Hepatocyte (in vitro differentiated cells): ENCODE measurements around the gene ATP2A2. TPM values are rescaled to one million over a fixed set of nuclear protein-coding genes. Genes with fewer than 3 reads are reported as not detected.

Source experiments
- DNase-seq: peaks from one replicate; pipeline ENCODE4 v3.0.0-alpha.2; 2016; ENCODE audit warnings: low spot score
- H2AFZ ChIP-seq: fragments of 200-600 bp; sonication (generic); 2 replicates; pipeline ENCODE4 v1.6.0; 2016; ENCODE audit warnings: antibody characterized with exemption, mild to moderate bottlenecking
- H3K27ac ChIP-seq: fragments of 200-600 bp; sonication (generic); 2 replicates; pipeline ENCODE4 v1.5.1; 2016; ENCODE audit warnings: mild to moderate bottlenecking
- H3K27me3 ChIP-seq: fragments of 200-600 bp; sonication (generic); 2 replicates; pipeline ENCODE4 v1.6.1; 2016
- H3K36me3 ChIP-seq: fragments of 200-600 bp; sonication (generic); replicated peaks from 2 replicates; pipeline ENCODE4 v1.5.1; 2016; ENCODE audit warnings: low read depth; ENCODE audit not compliant: insufficient read depth
- H3K4me1 ChIP-seq: fragments of 200-600 bp; sonication (generic); 2 replicates; pipeline ENCODE4 v1.5.1; 2016; ENCODE audit warnings: mild to moderate bottlenecking, moderate library complexity; ENCODE audit not compliant: insufficient read depth
- H3K4me2 ChIP-seq: fragments of 200-600 bp; sonication (generic); 2 replicates; pipeline ENCODE4 v1.6.0; 2016
- H3K4me3 ChIP-seq: fragments of 200-600 bp; sonication (generic); 2 replicates; pipeline ENCODE4 v1.5.1; 2016; ENCODE audit warnings: mild to moderate bottlenecking
- H3K79me2 ChIP-seq: fragments of 200-600 bp; sonication (generic); 2 replicates; pipeline ENCODE4 v1.6.0; 2017; ENCODE audit warnings: mild to moderate bottlenecking
- H3K9me2 ChIP-seq: fragments of 200-600 bp; sonication (generic); replicated peaks from 2 replicates; pipeline ENCODE4 v1.6.0; 2017; ENCODE audit warnings: mild to moderate bottlenecking; ENCODE audit not compliant: insufficient read depth
- H3K9me3 ChIP-seq: fragments of 200-600 bp; sonication (generic); 2 replicates; pipeline ENCODE4 v1.5.1; 2016; ENCODE audit warnings: low read depth, mild to moderate bottlenecking
- H4K20me1 ChIP-seq: fragments of 200-600 bp; sonication (generic); 2 replicates; pipeline ENCODE4 v1.6.0; 2016; ENCODE audit warnings: mild to moderate bottlenecking; ENCODE audit not compliant: insufficient read depth, poor library complexity, severe bottlenecking
- CTCF ChIP-seq: fragments of 200-600 bp; sonication (generic); IDR thresholded peaks from 2 replicates; pipeline ENCODE4 v1.5.1; 2016; ENCODE audit warnings: antibody characterized with exemption, mild to moderate bottlenecking; ENCODE audit not compliant: poor library complexity
- EZH2 ChIP-seq: fragments of 200-600 bp; sonication (generic); IDR thresholded peaks from 2 replicates; pipeline ENCODE4 v1.6.1; 2016; ENCODE audit warnings: antibody characterized with exemption, mild to moderate bottlenecking, borderline replicate concordance
- EZH2phosphoT487 ChIP-seq: fragments of 200-600 bp; sonication (generic); IDR thresholded peaks from one replicate; pipeline ENCODE4 v1.6.1; 2018; ENCODE audit warnings: antibody characterized with exemption, mild to moderate bottlenecking, low read depth, moderate library complexity; ENCODE audit not compliant: unreplicated experiment, severe bottlenecking
- WGBS: methylation state at CpG from one replicate; pipeline ENCODE4 v1.1.6; 2016; ENCODE audit warnings: low lambda C conversion rate; ENCODE audit errors: missing lambda C conversion rate; 5-methylcytosine and 5-hydroxymethylcytosine counted together
- polyA plus RNA-seq: library from polyadenylated mRNA; unstranded; fragments of >200 nt; fragmentation: Nextera tagmentation; extraction: Ambion mirVana; gene quantifications from 2 replicates; pipeline ENCODE4 v1.2.1, GENCODE V29; 2016
- total RNA-seq: library from RNA; depleted of rRNA; stranded (reverse); fragments of >200 nt; gene quantifications from 2 replicates; pipeline ENCODE4 v1.2.3, GENCODE V29; 2014

The ATP2A2 gene
- total and polyA plus RNA-seq, 2 experiments from 2014 or later, result 60.2 to 126 TPM

GRCh38 chr12:110347767-110348166 is 66.7 kb downstream of the ATP2A2 start:
- Histone ChIP-seq H3K4me1 (no peaks in the 10 kb centered on the region), H3K79me2 (no peaks in the 10 kb centered on the region), H3K9me3 (no peaks in the 10 kb centered on the region), H3K27me3 (no peaks in the 10 kb centered on the region), H3K36me3 (peaks cover 17% of the 10 kb centered on the region), H3K4me3 (no peak overlapping the region), H3K9me2 (no peaks in the 10 kb centered on the region), H4K20me1 (no peaks in the 10 kb centered on the region), H3K4me2 (no peak overlapping the region), H2AFZ (no peak overlapping the region), H3K27ac (no peak overlapping the region)
- 96% methylated on average over 8 of the region's 8 CpGs for WGBS
- no peak for DNase-seq
- TF ChIP-seq EZH2phosphoT487 (no peak), CTCF (no peak), EZH2 (no peak)

- Histone ChIP-seq H3K27ac (no peak overlapping the region), H3K9me3 (no peaks in the 10 kb centered on the region), H3K4me3 (no peak overlapping the region), H3K79me2 (no peaks in the 10 kb centered on the region), H3K9me2 (no peaks in the 10 kb centered on the region), H3K4me2 (no peak overlapping the region), H3K27me3 (no peaks in the 10 kb centered on the region), H3K4me1 (no peaks in the 10 kb centered on the region), H4K20me1 (no peaks in the 10 kb centered on the region), H2AFZ (no peak overlapping the region), H3K36me3 (peaks cover 14% of the 10 kb centered on the region)
- WGBS, result 97% methylated on average over 7 of the region's 7 CpGs
- no peak for DNase-seq
- TF ChIP-seq EZH2 (no peak), EZH2phosphoT487 (no peak), CTCF (no peak)
Observed at GRCh38 chr12:110348431-110349059, 67.5 kb downstream of the ATP2A2 start.

- Histone ChIP-seq H3K9me3 (no peaks in the 10 kb centered on the region), H3K4me3 (no peak overlapping the region), H3K4me2 (no peak overlapping the region), H3K9me2 (no peaks in the 10 kb centered on the region), H2AFZ (no peak overlapping the region), H3K27ac (no peak overlapping the region), H3K36me3 (peaks cover 14% of the 10 kb centered on the region), H3K79me2 (no peaks in the 10 kb centered on the region), H3K4me1 (no peaks in the 10 kb centered on the region), H3K27me3 (no peaks in the 10 kb centered on the region), H4K20me1 (no peaks in the 10 kb centered on the region)
- 94% methylated on average over 4 of the region's 4 CpGs for WGBS
- no peak for DNase-seq
- TF ChIP-seq EZH2 (no peak), CTCF (no peak), EZH2phosphoT487 (no peak)
Observed at GRCh38 chr12:110349096-110349495, 68.0 kb downstream of the ATP2A2 start.
